GM19467 (cell line): ENCODE measurements around the gene FXYD5.
A peak's percentile ranks its signal among the peaks of the same experiment; 100 is the strongest.

Source experiments
- ATAC-seq: cut with Tn5 transposase; IDR thresholded peaks from one replicate; pipeline ENCODE4 v1.9.1; 2021; ENCODE audit warnings: mild to moderate bottlenecking, moderate library complexity; ENCODE audit not compliant: unreplicated experiment

FXYD5 gene

DNA sequence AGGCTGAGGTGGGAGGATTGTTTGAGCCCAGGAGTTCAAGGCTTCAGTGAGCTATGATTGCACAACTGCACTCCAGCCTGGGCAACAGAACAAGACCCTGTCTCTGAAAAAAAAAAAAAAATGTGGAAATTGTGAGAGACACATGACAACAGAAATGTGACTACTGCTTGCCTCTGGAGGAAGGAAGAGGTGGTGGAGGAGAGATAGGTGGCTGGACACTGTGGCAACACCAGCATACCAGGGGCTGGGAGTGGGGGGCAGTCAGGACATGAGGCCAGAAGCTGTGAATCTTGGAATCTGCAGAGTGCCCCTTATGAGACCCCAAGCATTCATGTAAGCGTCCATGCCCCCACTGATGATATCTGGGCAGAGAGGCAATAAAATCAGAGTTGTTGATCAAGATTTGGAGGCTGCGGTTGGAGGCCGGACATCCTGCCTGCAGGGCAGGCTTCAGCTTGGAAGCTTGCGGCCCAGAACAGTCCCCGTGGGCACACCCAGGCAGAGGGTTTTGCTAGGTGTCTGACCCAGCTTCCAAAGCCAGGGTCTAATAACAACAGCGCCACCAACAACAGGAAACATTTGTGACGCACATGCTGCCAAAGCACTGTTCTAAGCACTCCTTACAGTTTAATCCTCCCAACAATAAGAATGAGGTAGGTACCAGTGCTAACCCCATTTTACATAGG is 57.2 kb downstream of the FXYD5 start:
- no peak for ATAC-seq

GRCh38 chr19:35212241-35212640 is 57.7 kb downstream of the FXYD5 start:
- ATAC-seq: no peak

- peak; percentile 62 for ATAC-seq
Observed at GRCh38 chr19:35213663-35214632, 59.4 kb downstream of the FXYD5 start.

DNA sequence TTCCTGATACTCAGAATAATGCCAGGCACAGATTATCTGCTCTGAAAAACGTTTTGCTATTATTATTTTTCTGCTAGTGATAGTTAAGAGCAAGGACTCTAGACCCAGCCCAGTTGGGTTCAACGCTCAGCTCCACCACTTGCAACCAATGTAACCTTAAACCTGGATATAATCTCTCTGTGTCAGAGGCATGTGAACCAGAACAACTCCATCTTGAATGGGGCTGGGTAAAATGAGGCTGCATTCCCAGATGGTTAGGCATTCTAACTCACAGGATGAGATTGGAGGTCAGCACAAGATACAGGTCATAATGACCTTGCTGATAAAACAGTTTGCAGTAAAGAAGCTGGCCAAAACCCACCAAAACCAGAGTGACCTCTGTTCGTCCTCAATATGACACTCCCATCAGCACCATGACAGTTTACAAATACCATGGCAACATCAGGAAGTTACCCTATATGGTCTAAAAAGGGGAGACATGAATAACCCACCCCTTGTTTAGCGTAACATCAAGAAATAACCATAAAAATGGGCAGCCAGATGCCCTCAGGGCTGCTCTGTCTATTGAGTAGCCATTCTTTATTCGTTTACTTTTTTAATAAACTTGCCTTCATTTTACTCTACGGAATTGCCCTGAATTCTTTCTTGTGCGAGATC is 60.4 kb downstream of the FXYD5 start:
- ATAC-seq: no peak

- no peak for ATAC-seq
Observed at GRCh38 chr19:35216016-35216832, 61.7 kb downstream of the FXYD5 start.

- ATAC-seq: no peak
Observed at GRCh38 chr19:35216833-35217648, 62.5 kb downstream of the FXYD5 start.

GRCh38 chr19:35217649-35217990 is 63.1 kb downstream of the FXYD5 start:
- ATAC-seq: no peak

DNA sequence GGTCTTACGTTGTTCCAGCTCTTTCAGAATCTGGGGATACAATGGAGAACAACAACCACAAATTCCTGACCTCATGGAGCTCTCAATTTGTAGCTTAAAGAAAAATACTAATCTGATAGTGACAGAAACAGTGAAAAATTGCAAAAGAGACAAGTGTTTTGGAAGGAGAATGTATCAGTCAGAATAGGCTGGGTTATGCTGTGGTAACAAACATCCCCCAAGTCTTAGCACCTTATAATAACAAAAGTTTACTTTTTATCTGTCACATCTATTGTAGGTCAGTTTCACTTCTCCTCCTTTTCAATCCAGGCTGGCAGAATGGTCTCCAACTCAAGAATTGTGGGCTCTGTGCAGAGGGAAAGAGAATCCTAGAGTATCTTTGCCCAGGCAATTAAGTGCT is 64.5 kb downstream of the FXYD5 start:
- ATAC-seq: no peak
